GM12878 (cell line): Measurements from ENCODE around the gene NFAT5. TPM values are rescaled to one million over a fixed set of nuclear protein-coding genes. Genes with fewer than 3 reads are reported as not detected.

ENCODE experiments used
- ATAC-seq: fragments of 200-7000 bp; cut with Tn5 transposase; 3 replicates; pipeline ENCODE4 v1.9.1; 2020; ENCODE audit warnings: mild to moderate bottlenecking, moderate library complexity
- BruUV-seq: library from RNA; stranded (reverse); fragments of 400-500 nt; replicated peaks from 2 replicates; lab custom pipeline; 2021; lab: Mats Ljungman, UMichigan
- CTCF ChIA-PET: fragments of 300-600 bp; sonication (Branson Sonifier 250); formaldehyde crosslinking; extraction: SDS; loops from one replicate; lab custom pipeline; 2021; ENCODE audit warnings: inconsistent platforms; lab: Yijun Ruan, JAX
- POLR2A ChIA-PET: fragments of 350-600 bp; formaldehyde crosslinking; extraction: SDS; loops from one replicate; lab custom pipeline; 2021; ENCODE audit warnings: inconsistent platforms; lab: Charles Lee
- RAD21 ChIA-PET: fragments of 300-600 bp; sonication (Branson Sonifier 250); formaldehyde crosslinking; loops from one replicate; lab custom pipeline; 2023; ENCODE audit warnings: antibody characterized with exemption; ENCODE audit not compliant: unreplicated experiment; lab: Charles Lee
- SMC1A ChIA-PET: fragments of 300-600 bp; sonication (Branson Sonifier 250); formaldehyde crosslinking; loops from one replicate; lab custom pipeline; 2023; ENCODE audit not compliant: unreplicated experiment, uncharacterized antibody; lab: Charles Lee
- DNase-seq: peaks from one replicate; pipeline ENCODE4 v3.0.0-alpha.2; 2011; ENCODE audit warnings: low read depth, low spot score
- FAIRE-seq: peaks from 3 replicates; lab custom pipeline; 2011; peaks lifted over from hg19 to GRCh38; lab: Jason Lieb, UNC
- H2AFZ ChIP-seq: 2 replicates; pipeline ENCODE4 v1.6.0; 2011; ENCODE audit warnings: low read depth, low read length, control low read depth; ENCODE audit not compliant: control insufficient read depth
- H3K27ac ChIP-seq: 2 replicates; pipeline ENCODE4 v1.5.1; 2011; ENCODE audit warnings: control low read depth; ENCODE audit not compliant: control insufficient read depth, insufficient read depth
- H3K27me3 ChIP-seq, 2 experiments: replicated peaks in 1 of 2; 2 replicates each; pipeline versions ENCODE4 v1.6.0 to v1.6.1; 2011; ENCODE audit warnings: low read length in 1 of 2; ENCODE audit not compliant: control insufficient read depth in 2 of 2, insufficient read depth in 2 of 2
- H3K36me3 ChIP-seq, 2 experiments: 2 replicates each; pipeline ENCODE4 v1.5.1; 2011; ENCODE audit warnings: low read length in 1 of 2; ENCODE audit not compliant: control insufficient read depth in 2 of 2, insufficient read depth in 2 of 2
- H3K4me1 ChIP-seq: 2 replicates; pipeline ENCODE4 v1.6.1; 2011; ENCODE audit warnings: mild to moderate bottlenecking, low read length, moderate library complexity, mixed read lengths; ENCODE audit not compliant: control insufficient read depth, insufficient read depth
- H3K4me2 ChIP-seq: 2 replicates; pipeline ENCODE4 v1.6.0; 2011; ENCODE audit warnings: control low read depth; ENCODE audit not compliant: control insufficient read depth, insufficient read depth
- H3K4me3 ChIP-seq: fragments of 200-600 bp; sonication (generic); 2 replicates; pipeline ENCODE4 v1.5.1; 2016
- H3K79me2 ChIP-seq: 2 replicates; pipeline ENCODE4 v1.6.0; 2011; ENCODE audit warnings: low read length; ENCODE audit not compliant: control insufficient read depth, insufficient read depth
- H3K9ac ChIP-seq: 2 replicates; pipeline ENCODE4 v1.8.0; 2011; ENCODE audit warnings: low read length, control low read depth, mixed read lengths; ENCODE audit not compliant: control insufficient read depth, insufficient read depth
- H3K9me3 ChIP-seq: replicated peaks from 3 replicates; pipeline ENCODE4 v1.5.1; 2011; ENCODE audit warnings: mild to moderate bottlenecking, low read length; ENCODE audit not compliant: control insufficient read depth, insufficient read depth
- H4K20me1 ChIP-seq: 2 replicates; pipeline ENCODE4 v1.6.0; 2011; ENCODE audit not compliant: control insufficient read depth, insufficient read depth
- POLR2AphosphoS2 ChIP-seq: IDR thresholded peaks from 2 replicates; pipeline ENCODE4 v1.6.1; 2011; ENCODE audit warnings: low read depth, mild to moderate bottlenecking, low read length, improper control_type of control experiment, moderate library complexity
- WGBS: methylation state at CpG from one replicate; pipeline ENCODE4 v1.1.6; 2016; ENCODE audit warnings: low lambda C conversion rate; ENCODE audit not compliant: insufficient replicate concordance, insufficient coverage; ENCODE audit errors: missing lambda C conversion rate; 5-methylcytosine and 5-hydroxymethylcytosine counted together
- in situ Hi-C: fragments of 300-500 bp; cut with MboI; formaldehyde crosslinking; loops from 9 replicates; pipeline ENCODE4 v1.14.3; 2018; ENCODE audit warnings: mixed read lengths
- intact Hi-C: fragments of 100-400 bp; cut with micrococcal nuclease; formaldehyde crosslinking; loops from one replicate; pipeline ENCODE4 v1.14.2; 2022; ENCODE audit not compliant: unreplicated experiment
- polyA plus RNA-seq, 11 experiments: library from polyadenylated mRNA; depleted of rRNA in 4 of 11; unstranded in 6 of 11; stranded (reverse) in 5 of 11; fragments of >200 nt; fragmentation: Nextera tagmentation in 4 of 11; fragmentation: Illumina TruSeq in 1 of 11; extraction: Ambion mirVana in 4 of 11; extraction: Trizol in 1 of 11; gene quantifications; 1 replicate in 1 of 11; 2 replicates in 10 of 11; pipeline versions ENCODE4 v1.2.1 to v1.2.3, GENCODE V29; 2011 to 2016; ENCODE audit warnings: inconsistent platforms in 2 of 11, missing spikeins in 2 of 11, low read depth in 1 of 11
- total RNA-seq, 4 experiments: library from RNA; depleted of rRNA in 3 of 4; stranded (reverse); fragments of >200 nt in 3 of 4; fragmentation: Illumina TruSeq in 1 of 4; extraction: Trizol in 1 of 4; gene quantifications; 2 replicates each; pipeline versions ENCODE4 v1.2.1 to v1.2.3, GENCODE V29; 2013 to 2021
- TF ChIP-seq, protein P1 (sequence below): fragments of 450-650 bp; IDR thresholded peaks from 2 replicates; pipeline ENCODE4 v1.6.1; 2016; ENCODE audit warnings: mild to moderate bottlenecking
- TF ChIP-seq, protein P2 (sequence below): fragments of 450-650 bp; IDR thresholded peaks from 2 replicates; pipeline ENCODE4 v1.6.1; 2017; ENCODE audit warnings: mild to moderate bottlenecking

NFAT5 gene
- total and polyA plus RNA-seq, 10 of the 15 experiments (the other 5 are each of a cell fraction or from before 2014, with no cell fraction given), result 0.58 to 31.5 (median 12.7) TPM

DNA sequence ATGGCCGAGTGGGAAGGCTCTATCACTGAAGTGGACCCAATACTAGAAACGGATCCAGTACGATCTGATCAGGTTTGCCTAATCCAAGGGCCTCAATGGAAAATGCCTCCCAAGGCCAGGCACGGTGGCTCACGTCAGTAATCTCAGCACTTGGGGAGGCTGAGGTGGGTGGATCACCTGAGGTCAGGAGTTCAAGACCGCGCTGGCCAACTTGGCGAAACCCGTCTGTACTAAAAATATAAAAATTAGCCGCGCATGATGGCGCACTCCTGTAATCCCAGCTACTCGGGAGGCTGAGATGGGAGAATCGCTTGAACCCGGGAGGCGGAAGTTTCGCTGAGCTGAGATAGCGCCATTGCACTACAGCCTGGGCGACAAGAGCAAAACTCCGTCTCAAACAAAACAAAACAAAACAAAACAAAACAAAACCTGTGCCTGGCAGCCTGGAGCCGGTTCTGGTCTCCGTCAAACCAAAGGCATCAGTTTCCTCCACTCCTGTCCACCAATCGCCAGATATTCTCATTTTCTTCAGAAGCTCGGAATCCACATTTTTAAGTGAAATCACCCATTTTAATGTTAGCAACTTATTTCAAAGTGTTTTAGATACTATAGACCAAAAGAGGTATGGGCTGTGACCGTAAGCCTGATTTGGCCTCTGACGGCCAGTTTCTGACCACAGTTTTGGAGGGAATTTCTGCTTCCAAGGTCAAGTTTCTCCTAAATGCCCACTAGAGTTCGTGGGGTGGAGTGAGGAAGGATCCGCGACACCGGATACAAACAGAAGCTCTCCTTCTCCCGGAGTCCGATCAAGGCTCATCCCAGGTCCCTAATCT lies 159.9 kb downstream of the NFAT5 start:
- intact Hi-C loops (loop anchor here (2.0 kb wide), 1 partner anchor 29 kb away; the partner anchor contains the start of gene NOB1), in situ Hi-C loops (no loop called here)
- Histone ChIP-seq H3K4me1 (no peaks in the 10 kb centered on the region; the same call in none of the 2 replicates), H3K27me3 (no peaks in the 10 kb centered on the region), H3K9ac (peak overlapping the region; percentile 81), H4K20me1 (no peaks in the 10 kb centered on the region), H3K4me2 (peak overlapping the region; percentile 97), H3K27ac (peak overlapping the region; percentile 92), H3K36me3 (no peaks in the 10 kb centered on the region), H2AFZ (peak overlapping the region; percentile 98), H3K79me2 (peaks cover 20% of the 10 kb centered on the region), H3K4me3 (peak overlapping the region; percentile 78), H3K9me3 (no peaks in the 10 kb centered on the region; the same call in 2 of the 3 replicates)
- ATAC-seq (no peak), DNase-seq (no peak), FAIRE-seq (no peak)
- 71% methylated on average over 32 of the region's 32 CpGs for whole genome bisulfite sequencing
- SMC1A ChIA-PET, result interaction anchor here (0.8 to 8.3 kb wide), 9 partner anchors 8 to 329 kb away, joined by 3 to 47 read pairs (median 4); partner anchors contain the start of genes NOB1 and WWP2
- POLR2A ChIA-PET, result interaction anchor here (0.6 to 5.6 kb wide), 4 partner anchors 11 to 373 kb away, joined by 5 to 25 read pairs (median 6); partner anchors contain the start of genes NOB1 and WWP2
- no peak for TF ChIP-seq POLR2AphosphoS2
- TF ChIP-seq, protein P1, sequence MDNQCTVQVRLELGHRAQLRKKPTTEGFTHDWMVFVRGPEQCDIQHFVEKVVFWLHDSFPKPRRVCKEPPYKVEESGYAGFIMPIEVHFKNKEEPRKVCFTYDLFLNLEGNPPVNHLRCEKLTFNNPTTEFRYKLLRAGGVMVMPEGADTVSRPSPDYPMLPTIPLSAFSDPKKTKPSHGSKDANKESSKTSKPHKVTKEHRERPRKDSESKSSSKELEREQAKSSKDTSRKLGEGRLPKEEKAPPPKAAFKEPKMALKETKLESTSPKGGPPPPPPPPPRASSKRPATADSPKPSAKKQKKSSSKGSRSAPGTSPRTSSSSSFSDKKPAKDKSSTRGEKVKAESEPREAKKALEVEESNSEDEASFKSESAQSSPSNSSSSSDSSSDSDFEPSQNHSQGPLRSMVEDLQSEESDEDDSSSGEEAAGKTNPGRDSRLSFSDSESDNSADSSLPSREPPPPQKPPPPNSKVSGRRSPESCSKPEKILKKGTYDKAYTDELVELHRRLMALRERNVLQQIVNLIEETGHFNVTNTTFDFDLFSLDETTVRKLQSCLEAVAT, result peak; percentile 92
- TF ChIP-seq, protein P2, sequence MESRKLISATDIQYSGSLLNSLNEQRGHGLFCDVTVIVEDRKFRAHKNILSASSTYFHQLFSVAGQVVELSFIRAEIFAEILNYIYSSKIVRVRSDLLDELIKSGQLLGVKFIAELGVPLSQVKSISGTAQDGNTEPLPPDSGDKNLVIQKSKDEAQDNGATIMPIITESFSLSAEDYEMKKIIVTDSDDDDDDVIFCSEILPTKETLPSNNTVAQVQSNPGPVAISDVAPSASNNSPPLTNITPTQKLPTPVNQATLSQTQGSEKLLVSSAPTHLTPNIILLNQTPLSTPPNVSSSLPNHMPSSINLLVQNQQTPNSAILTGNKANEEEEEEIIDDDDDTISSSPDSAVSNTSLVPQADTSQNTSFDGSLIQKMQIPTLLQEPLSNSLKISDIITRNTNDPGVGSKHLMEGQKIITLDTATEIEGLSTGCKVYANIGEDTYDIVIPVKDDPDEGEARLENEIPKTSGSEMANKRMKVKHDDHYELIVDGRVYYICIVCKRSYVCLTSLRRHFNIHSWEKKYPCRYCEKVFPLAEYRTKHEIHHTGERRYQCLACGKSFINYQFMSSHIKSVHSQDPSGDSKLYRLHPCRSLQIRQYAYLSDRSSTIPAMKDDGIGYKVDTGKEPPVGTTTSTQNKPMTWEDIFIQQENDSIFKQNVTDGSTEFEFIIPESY, result peak; percentile 63; the same call in 1 of the 2 replicates
- CTCF ChIA-PET, result interaction anchor here (0.9 to 8.2 kb wide), 7 partner anchors 15 to 330 kb away, joined by 3 to 68 read pairs (median 5); partner anchors contain the start of gene NOB1
- TSS peak; percentile 93 for BruUV-seq
- RAD21 ChIA-PET, result interaction anchor here (1.1 to 2.5 kb wide), 3 partner anchors 16 to 330 kb away, joined by 4 to 18 read pairs (median 10); partner anchors contain the start of gene NOB1
